H1 (cell line): Measurements from ENCODE around the gene CA10.

Source experiments
- CTCF ChIP-seq, 3 experiments: IDR thresholded peaks; 1 replicate in 2 of 3; 2 replicates in 1 of 3; pipeline versions ENCODE4 v1.5.1 to v1.6.1; 2011; ENCODE audit warnings: low read length in 3 of 3, mild to moderate bottlenecking in 3 of 3, inconsistent platforms in 2 of 3, low read depth in 1 of 3, moderate library complexity in 1 of 3; ENCODE audit not compliant: insufficient read depth in 1 of 3; ENCODE audit errors: control extremely low read depth in 1 of 3
- EGR1 ChIP-seq: IDR thresholded peaks from 2 replicates; pipeline ENCODE4 v1.6.1; 2011; ENCODE audit warnings: low read depth, low read length, borderline replicate concordance
- EP300 ChIP-seq, 2 experiments: IDR thresholded peaks; 1 replicate in 1 of 2; 2 replicates in 1 of 2; pipeline ENCODE4 v1.6.1; 2011 to 2012; ENCODE audit warnings: low read depth in 2 of 2, low read length in 2 of 2, mild to moderate bottlenecking in 2 of 2, borderline replicate concordance in 1 of 2, inconsistent platforms in 1 of 2, moderate library complexity in 1 of 2
- HDAC2 ChIP-seq, 2 experiments: fragments of 300-600 bp in 1 of 2; sonication (generic) in 1 of 2; IDR thresholded peaks; 2 replicates each; pipeline ENCODE4 v1.6.1; 2011 to 2012; ENCODE audit warnings: low read depth in 2 of 2, low read length in 2 of 2, mild to moderate bottlenecking in 2 of 2, moderate library complexity in 2 of 2, borderline replicate concordance in 1 of 2, inconsistent platforms in 1 of 2
- JUN ChIP-seq: IDR thresholded peaks from 2 replicates; pipeline ENCODE4 v1.6.1; 2011; ENCODE audit warnings: low read depth, mild to moderate bottlenecking, improper control_type of control experiment, low read length
- POLR2AphosphoS5 ChIP-seq: IDR thresholded peaks from 2 replicates; pipeline ENCODE4 v1.6.1; 2011; ENCODE audit warnings: low read depth, low read length
- RFX5 ChIP-seq: IDR thresholded peaks from 2 replicates; pipeline ENCODE4 v1.6.1; 2011; ENCODE audit warnings: low read depth, low read length, improper control_type of control experiment, borderline replicate concordance
- SP2 ChIP-seq: IDR thresholded peaks from 2 replicates; pipeline ENCODE4 v1.6.1; 2012; ENCODE audit warnings: mild to moderate bottlenecking, low read length, inconsistent platforms

DNA sequence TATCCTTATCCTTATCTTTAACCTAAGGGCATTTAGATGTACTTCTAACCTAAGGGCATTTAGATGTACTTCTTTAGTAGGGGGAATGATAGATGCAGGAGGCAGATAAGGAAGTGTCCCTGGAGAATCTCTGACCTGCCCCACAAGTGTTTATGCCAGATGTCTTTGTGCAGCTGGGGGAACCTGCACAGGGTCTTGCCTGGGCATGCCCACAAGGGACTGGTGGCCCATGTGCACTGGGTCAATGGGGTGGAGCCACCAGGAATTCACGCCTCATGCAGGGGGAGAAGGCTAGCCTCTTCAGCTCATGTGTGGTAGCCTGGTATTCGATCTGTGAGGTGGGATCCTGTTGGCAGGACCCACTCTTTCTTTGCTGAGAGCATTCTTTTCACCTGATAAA is 38.0 kb downstream of the CA10 start:
- TF ChIP-seq JUN (no peak), EGR1 (no peak), EP300 (IDR thresholded peaks at IDR 0.05; ENCODE audit: borderline replicate concordance in 1 of 2, low read depth in 2 of 2, low read length in 2 of 2) (no peak), SP2 (no peak), HDAC2 (IDR thresholded peaks at IDR 0.05; ENCODE audit: borderline replicate concordance in 1 of 2, low read depth in 2 of 2, low read length in 2 of 2) (no peak), RFX5 (no peak), CTCF (IDR thresholded peaks at IDR 0.05; ENCODE audit: control extremely low read depth in 1 of 3, insufficient read depth in 1 of 3, low read depth in 1 of 3, low read length in 3 of 3) (no peak), POLR2AphosphoS5 (no peak)
